ENCODE data around the gene UXT. TPM values are rescaled to one million over a fixed set of nuclear protein-coding genes. Genes with fewer than 3 reads are reported as not detected.

UXT gene
- total and polyA plus RNA-seq, 9 of the 15 experiments (the other 6 are each of a cell fraction or from before 2014, with no cell fraction given) = 141 to 300 (median 204) TPM

DNA sequence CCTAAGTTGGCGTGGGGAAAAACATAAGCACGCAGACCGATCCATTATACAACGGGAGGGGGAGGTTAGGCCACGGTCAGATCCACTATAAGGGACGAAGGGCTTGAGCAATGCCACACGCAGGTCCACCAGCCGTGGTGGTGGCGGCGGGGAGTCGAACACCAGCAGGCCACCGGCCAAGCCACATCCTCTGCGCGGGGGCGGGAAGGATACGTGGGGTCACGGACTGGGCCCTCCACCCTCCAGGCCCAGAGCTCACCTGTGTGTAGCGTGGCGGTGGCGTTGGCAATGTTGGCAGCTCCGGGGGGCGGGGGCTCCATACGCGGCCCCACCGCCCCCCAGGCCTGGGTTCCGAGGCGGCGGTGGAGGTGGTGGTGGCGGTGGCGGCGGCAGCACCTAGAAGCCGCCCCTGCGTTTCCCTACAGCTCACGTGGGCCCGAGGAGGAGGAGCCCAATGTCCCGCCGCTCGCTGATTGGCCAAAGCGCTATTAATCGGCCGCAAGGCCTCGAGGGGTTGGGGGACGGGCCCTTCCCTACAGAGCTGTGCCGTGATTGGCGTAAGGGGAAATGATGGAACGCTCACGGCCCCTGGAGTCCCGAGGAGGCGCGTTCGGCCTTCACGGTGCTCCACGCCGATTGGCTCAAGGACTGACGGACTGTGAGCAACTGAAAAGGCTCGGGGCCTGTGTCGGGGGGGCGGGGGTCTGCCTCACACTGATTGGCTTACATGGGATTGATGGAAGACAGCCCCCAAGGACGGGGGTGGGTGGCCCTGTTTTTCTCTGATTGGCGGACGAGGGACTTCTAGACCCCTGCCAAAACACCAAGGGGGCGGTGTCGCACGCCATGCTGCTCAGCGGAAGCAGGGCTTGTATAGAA lies 8.6 kb downstream of the UXT start, which contains the start of gene ELK1 (continued):
- TF ChIP-seq NR4A1 (CRISPR knock-in tag; IDR thresholded peaks at IDR 0.05) = no peak
- no peak for TF ChIP-seq NR4A1 (tag; IDR thresholded peaks at IDR 0.05)
- no peak for TF ChIP-seq BCL6 (CRISPR knock-in tag; IDR thresholded peaks at IDR 0.05)
- no peak for TF ChIP-seq HOXB6 (CRISPR knock-in tag; IDR thresholded peaks at IDR 0.05; ENCODE audit: borderline replicate concordance)
- TF ChIP-seq HNRNPLL (IDR thresholded peaks at IDR 0.05; ENCODE audit: low read depth, low read length, poor library complexity, severe bottlenecking) = peak; percentile 81
- no peak for TF ChIP-seq MIER1 (IDR thresholded peaks at IDR 0.05; ENCODE audit: low read depth)
- TF ChIP-seq ZKSCAN8 (CRISPR knock-in tag; IDR thresholded peaks at IDR 0.05) = no peak
- peak; percentile 94 for TF ChIP-seq RBFOX2 (IDR thresholded peaks at IDR 0.05; ENCODE audit: low read depth, low read length)
- peak; percentile 21; the same call in 1 of the 2 replicates for TF ChIP-seq DPF2 (IDR thresholded peaks at IDR 0.05)
- TF ChIP-seq SRSF7 (optimal IDR thresholded peaks at IDR 0.05; ENCODE audit: low read depth, low read length) = no peak
- TF ChIP-seq SMARCE1 (IDR thresholded peaks at IDR 0.05) = no peak
- TF ChIP-seq CREB1 (IDR thresholded peaks at IDR 0.05) = no peak; the same call in 1 of the 2 replicates
- peak; percentile 24; the same call in 1 of the 2 replicates for TF ChIP-seq CREB1 (CRISPR knock-in tag; IDR thresholded peaks at IDR 0.05)
- TF ChIP-seq, protein P1, sequence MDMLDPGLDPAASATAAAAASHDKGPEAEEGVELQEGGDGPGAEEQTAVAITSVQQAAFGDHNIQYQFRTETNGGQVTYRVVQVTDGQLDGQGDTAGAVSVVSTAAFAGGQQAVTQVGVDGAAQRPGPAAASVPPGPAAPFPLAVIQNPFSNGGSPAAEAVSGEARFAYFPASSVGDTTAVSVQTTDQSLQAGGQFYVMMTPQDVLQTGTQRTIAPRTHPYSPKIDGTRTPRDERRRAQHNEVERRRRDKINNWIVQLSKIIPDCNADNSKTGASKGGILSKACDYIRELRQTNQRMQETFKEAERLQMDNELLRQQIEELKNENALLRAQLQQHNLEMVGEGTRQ (CRISPR knock-in tag; IDR thresholded peaks at IDR 0.05) = peak; percentile 91
- no peak for TF ChIP-seq TAF15 (IDR thresholded peaks at IDR 0.05; ENCODE audit: low read depth, low read length)
- no peak for TF ChIP-seq ZNF76 (CRISPR knock-in tag; IDR thresholded peaks at IDR 0.05; ENCODE audit: borderline replicate concordance)
- no peak for TF ChIP-seq ZNF778 (CRISPR knock-in tag; IDR thresholded peaks at IDR 0.05)
- TF ChIP-seq TAL1 (IDR thresholded peaks at IDR 0.05) = no peak
- TF ChIP-seq, protein P2, sequence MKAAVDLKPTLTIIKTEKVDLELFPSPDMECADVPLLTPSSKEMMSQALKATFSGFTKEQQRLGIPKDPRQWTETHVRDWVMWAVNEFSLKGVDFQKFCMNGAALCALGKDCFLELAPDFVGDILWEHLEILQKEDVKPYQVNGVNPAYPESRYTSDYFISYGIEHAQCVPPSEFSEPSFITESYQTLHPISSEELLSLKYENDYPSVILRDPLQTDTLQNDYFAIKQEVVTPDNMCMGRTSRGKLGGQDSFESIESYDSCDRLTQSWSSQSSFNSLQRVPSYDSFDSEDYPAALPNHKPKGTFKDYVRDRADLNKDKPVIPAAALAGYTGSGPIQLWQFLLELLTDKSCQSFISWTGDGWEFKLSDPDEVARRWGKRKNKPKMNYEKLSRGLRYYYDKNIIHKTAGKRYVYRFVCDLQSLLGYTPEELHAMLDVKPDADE (conservative IDR thresholded peaks at IDR 0.05; ENCODE audit: control insufficient read depth, low read depth, low read length) = no peak; the same call in 1 of the 2 replicates
- TF ChIP-seq ERF (CRISPR knock-in tag; IDR thresholded peaks at IDR 0.05) = no peak
- TF ChIP-seq KHSRP (IDR thresholded peaks at IDR 0.05) = no peak
- TF ChIP-seq ADNP (tag; IDR thresholded peaks at IDR 0.05) = no peak
- TF ChIP-seq ZNF197 (CRISPR knock-in tag; IDR thresholded peaks at IDR 0.05; ENCODE audit: low read depth) = no peak
- TF ChIP-seq, protein P3, sequence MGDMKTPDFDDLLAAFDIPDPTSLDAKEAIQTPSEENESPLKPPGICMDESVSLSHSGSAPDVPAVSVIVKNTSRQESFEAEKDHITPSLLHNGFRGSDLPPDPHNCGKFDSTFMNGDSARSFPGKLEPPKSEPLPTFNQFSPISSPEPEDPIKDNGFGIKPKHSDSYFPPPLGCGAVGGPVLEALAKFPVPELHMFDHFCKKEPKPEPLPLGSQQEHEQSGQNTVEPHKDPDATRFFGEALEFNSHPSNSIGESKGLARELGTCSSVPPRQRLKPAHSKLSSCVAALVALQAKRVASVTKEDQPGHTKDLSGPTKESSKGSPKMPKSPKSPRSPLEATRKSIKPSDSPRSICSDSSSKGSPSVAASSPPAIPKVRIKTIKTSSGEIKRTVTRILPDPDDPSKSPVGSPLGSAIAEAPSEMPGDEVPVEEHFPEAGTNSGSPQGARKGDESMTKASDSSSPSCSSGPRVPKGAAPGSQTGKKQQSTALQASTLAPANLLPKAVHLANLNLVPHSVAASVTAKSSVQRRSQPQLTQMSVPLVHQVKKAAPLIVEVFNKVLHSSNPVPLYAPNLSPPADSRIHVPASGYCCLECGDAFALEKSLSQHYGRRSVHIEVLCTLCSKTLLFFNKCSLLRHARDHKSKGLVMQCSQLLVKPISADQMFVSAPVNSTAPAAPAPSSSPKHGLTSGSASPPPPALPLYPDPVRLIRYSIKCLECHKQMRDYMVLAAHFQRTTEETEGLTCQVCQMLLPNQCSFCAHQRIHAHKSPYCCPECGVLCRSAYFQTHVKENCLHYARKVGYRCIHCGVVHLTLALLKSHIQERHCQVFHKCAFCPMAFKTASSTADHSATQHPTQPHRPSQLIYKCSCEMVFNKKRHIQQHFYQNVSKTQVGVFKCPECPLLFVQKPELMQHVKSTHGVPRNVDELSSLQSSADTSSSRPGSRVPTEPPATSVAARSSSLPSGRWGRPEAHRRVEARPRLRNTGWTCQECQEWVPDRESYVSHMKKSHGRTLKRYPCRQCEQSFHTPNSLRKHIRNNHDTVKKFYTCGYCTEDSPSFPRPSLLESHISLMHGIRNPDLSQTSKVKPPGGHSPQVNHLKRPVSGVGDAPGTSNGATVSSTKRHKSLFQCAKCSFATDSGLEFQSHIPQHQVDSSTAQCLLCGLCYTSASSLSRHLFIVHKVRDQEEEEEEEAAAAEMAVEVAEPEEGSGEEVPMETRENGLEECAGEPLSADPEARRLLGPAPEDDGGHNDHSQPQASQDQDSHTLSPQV (IDR thresholded peaks at IDR 0.05) = no peak
- TF ChIP-seq ZNF24 (IDR thresholded peaks at IDR 0.05) = no peak
